CD4-positive, CD25-positive, alpha-beta regulatory T cell (primary cell): ENCODE results near the gene PREPL. TPM values are rescaled to one million over a fixed set of nuclear protein-coding genes. Genes with fewer than 3 reads are reported as not detected.

Experiments used
- ATAC-seq, 2 donors: fragments of 150-1000 bp; cut with Tn5 transposase; one replicate each; pipeline ENCODE4 v1.10.0; 2021; ENCODE audit warnings: low read depth in 2 of 2, moderate number of reproducible peaks in 2 of 2, moderate library complexity in 1 of 2
- DNase-seq, 3 donors: peaks; one replicate each; pipeline versions ENCODE4 v3.0.0 to v3.0.0-alpha.2; 2012 to 2022; ENCODE audit warnings: mixed read lengths in 1 of 3
- H3K27ac ChIP-seq: one replicate; pipeline ENCODE4 v1.7.0; 2013; ENCODE audit warnings: mild to moderate bottlenecking, low read length; ENCODE audit not compliant: insufficient read depth, poor library complexity, severe bottlenecking
- H3K27me3 ChIP-seq: one replicate; pipeline ENCODE4 v1.7.0; 2013; ENCODE audit warnings: low read length; ENCODE audit not compliant: control insufficient read depth, insufficient read depth
- H3K36me3 ChIP-seq: one replicate; pipeline ENCODE4 v1.7.0; 2013; ENCODE audit warnings: mild to moderate bottlenecking, low read length, moderate library complexity; ENCODE audit not compliant: control insufficient read depth, insufficient read depth
- H3K4me1 ChIP-seq: 2 replicates; pipeline ENCODE4 v1.7.0; 2013; ENCODE audit warnings: mild to moderate bottlenecking, low read length; ENCODE audit not compliant: insufficient read depth, control insufficient read depth, poor library complexity, severe bottlenecking
- H3K4me3 ChIP-seq: one replicate; pipeline ENCODE4 v1.7.0; 2013; ENCODE audit warnings: low read depth, mild to moderate bottlenecking, low read length, moderate library complexity
- H3K9me3 ChIP-seq, 2 experiments: 1 replicate in 1 of 2; 2 replicates in 1 of 2; pipeline ENCODE4 v1.7.0; 2013; ENCODE audit warnings: low read length in 2 of 2, mild to moderate bottlenecking in 1 of 2, moderate library complexity in 1 of 2; ENCODE audit not compliant: control insufficient read depth in 2 of 2
- H3K27ac Mint-ChIP-seq, 3 donors: one replicate each; pipeline ENCODE4 v1.8.0; 2020 to 2022; ENCODE audit warnings: mild to moderate bottlenecking in 3 of 3, mixed read lengths in 3 of 3, moderate library complexity in 2 of 3
- H3K27me3 Mint-ChIP-seq: one replicate; pipeline ENCODE4 v1.8.0; 2022; ENCODE audit warnings: mild to moderate bottlenecking, mixed read lengths
- H3K36me3 Mint-ChIP-seq: one replicate; pipeline ENCODE4 v1.8.0; 2020; ENCODE audit warnings: mixed read lengths
- H3K4me1 Mint-ChIP-seq, 4 donors: one replicate each; pipeline ENCODE4 v1.8.0; 2020 to 2022; ENCODE audit warnings: mixed read lengths in 4 of 4, mild to moderate bottlenecking in 1 of 4
- H3K4me3 Mint-ChIP-seq, 4 donors: one replicate each; pipeline ENCODE4 v1.8.0; 2020 to 2022; ENCODE audit warnings: mild to moderate bottlenecking in 4 of 4, mixed read lengths in 4 of 4, moderate library complexity in 3 of 4
- H3K9me3 Mint-ChIP-seq, 7 donors: one replicate each; pipeline ENCODE4 v1.8.0; 2020 to 2022; ENCODE audit warnings: mixed read lengths in 7 of 7, mild to moderate bottlenecking in 3 of 7, moderate library complexity in 2 of 7
- polyA plus RNA-seq, 4 donors: library from polyadenylated mRNA; unstranded; fragments of 300-500 nt; fragmentation: Illumina TruSeq; gene quantifications; one replicate each; pipeline ENCODE4 v1.2.3, GENCODE V29; 2021
- total RNA-seq: library from RNA; stranded (reverse); gene quantifications from one replicate; pipeline ENCODE4 v1.2.3, GENCODE V29; 2022

PREPL gene
- total and polyA plus RNA-seq, 5 donors from 2014 or later = 12.9 to 24.5 (median 21.8) TPM

GRCh38 chr2:44377486-44377885, 16.2 kb upstream of the PREPL start:
- Mint-ChIP-seq H3K4me1 (peaks cover 3 to 5% (median 4%) of the 10 kb centered on the region in 4 donors), H3K27me3 (no peaks in the 10 kb centered on the region), H3K4me3 (no peak overlapping the region), H3K27ac (no peak overlapping the region), H3K36me3 (peaks cover 16% of the 10 kb centered on the region), H3K9me3 (no peaks in the 10 kb centered on the region)
- H3K36me3 ChIP-seq = peaks cover 9% of the 10 kb centered on the region
- ATAC-seq (no peak), DNase-seq (no peak)
- H3K27me3 ChIP-seq = no peaks in the 10 kb centered on the region
- H3K4me3 ChIP-seq = no peak overlapping the region
- H3K9me3 ChIP-seq = no peaks in the 10 kb centered on the region
- no peaks in the 10 kb centered on the region for H3K4me1 ChIP-seq
- no peak overlapping the region for H3K27ac ChIP-seq

GRCh38 chr2:44372246-44372645, 11.0 kb upstream of the PREPL start:
- H3K27ac Mint-ChIP-seq = no peak overlapping the region
- peaks cover 3% of the 10 kb centered on the region for H3K4me1 ChIP-seq
- H3K4me1 Mint-ChIP-seq = peaks cover 6 to 29% (median 21%) of the 10 kb centered on the region in 4 donors
- H3K27me3 ChIP-seq = no peaks in the 10 kb centered on the region
- H3K9me3 ChIP-seq = no peaks in the 10 kb centered on the region
- H3K4me3 ChIP-seq = no peak overlapping the region
- no peak overlapping the region for H3K27ac ChIP-seq
- no peaks in the 10 kb centered on the region for H3K27me3 Mint-ChIP-seq
- peaks cover 8% of the 10 kb centered on the region for H3K36me3 Mint-ChIP-seq
- H3K9me3 Mint-ChIP-seq = no peaks in the 10 kb centered on the region
- no peak overlapping the region for H3K4me3 Mint-ChIP-seq
- ATAC-seq = no peak
- H3K36me3 ChIP-seq = peaks cover 5% of the 10 kb centered on the region
- DNase-seq = no peak

DNA sequence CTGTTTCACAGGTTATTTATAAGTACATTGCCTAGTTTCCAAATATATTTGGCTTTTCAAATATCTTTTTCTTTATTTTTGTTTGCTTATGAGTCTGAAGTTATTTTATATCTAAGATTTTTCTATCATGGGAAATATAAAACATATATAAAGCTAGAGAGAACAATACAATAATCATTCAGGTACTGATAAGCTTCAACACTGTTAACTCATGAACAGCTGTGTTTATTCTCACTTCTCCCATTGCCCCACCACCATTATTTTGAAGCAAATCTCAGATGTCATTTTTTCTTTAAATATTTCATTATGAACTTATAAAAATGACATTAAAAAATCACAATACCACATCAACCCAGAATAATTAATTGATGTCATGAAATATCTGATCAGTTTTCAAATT, 10.2 kb upstream of the PREPL start:
- DNase-seq = no peak
- H3K36me3 Mint-ChIP-seq = peaks cover 8% of the 10 kb centered on the region

DNA sequence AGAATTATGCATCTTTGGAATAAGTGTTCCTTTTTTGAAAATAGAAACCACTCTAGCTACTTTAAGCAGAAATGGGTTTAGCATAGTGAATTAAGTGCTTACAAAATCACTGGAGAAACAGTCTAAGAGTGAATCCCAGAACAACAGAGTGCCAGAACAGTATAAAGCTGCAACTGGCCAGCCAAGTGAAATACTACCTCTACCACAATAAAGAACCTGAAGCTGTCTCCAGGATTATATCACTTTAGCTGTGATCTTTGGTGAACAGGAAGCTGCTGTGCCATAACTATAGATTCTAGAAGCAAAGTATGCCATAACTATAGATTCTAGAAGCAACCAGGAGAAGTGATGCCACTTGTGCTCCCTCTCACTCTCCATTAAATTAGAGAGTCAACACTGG, 8.1 kb upstream of the PREPL start:
- ATAC-seq = no peak
- Mint-ChIP-seq H3K9me3 (no peaks in the 10 kb centered on the region), H3K4me3 (no peak overlapping the region)

More for the DNA sequence above, 10.2 kb upstream of the PREPL start:
- ATAC-seq = no peak
- Mint-ChIP-seq H3K4me1 (peaks cover 6 to 29% (median 21%) of the 10 kb centered on the region in 4 donors), H3K9me3 (no peaks in the 10 kb centered on the region), H3K4me3 (no peak overlapping the region), H3K27me3 (no peaks in the 10 kb centered on the region), H3K27ac (no peak overlapping the region)
- Histone ChIP-seq H3K27me3 (no peaks in the 10 kb centered on the region), H3K9me3 (no peaks in the 10 kb centered on the region), H3K27ac (no peak overlapping the region), H3K4me3 (no peak overlapping the region), H3K36me3 (peaks cover 5% of the 10 kb centered on the region), H3K4me1 (peaks cover 3% of the 10 kb centered on the region)

DNA sequence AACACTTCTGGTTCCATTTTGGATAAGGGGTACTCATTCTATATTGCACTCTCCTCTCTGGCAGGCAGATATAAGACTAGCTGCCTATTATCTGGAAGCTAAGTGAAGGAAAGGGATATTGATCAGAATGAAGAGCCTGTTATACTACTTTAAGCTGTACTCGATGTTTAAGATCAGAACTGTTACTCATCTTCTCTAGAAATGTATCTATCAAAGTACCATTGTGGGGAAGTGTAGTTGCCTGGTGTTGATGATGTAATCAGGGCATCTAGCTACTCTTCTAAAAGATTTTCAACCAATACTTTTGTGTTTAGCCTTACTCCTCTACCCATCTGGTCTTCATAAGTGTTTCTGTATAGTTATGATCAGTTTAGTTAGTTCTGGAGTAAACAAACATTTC, 6.3 kb upstream of the PREPL start:
- H3K9me3 ChIP-seq = no peaks in the 10 kb centered on the region
- Mint-ChIP-seq H3K9me3 (no peaks in the 10 kb centered on the region), H3K36me3 (peaks cover 8% of the 10 kb centered on the region), H3K4me3 (no peak overlapping the region), H3K27ac (no peak overlapping the region), H3K4me1 (peaks cover 25 to 55% (median 33%) of the 10 kb centered on the region in 4 donors), H3K27me3 (no peaks in the 10 kb centered on the region)
- DNase-seq (no peak), ATAC-seq (no peak)
- peaks cover 19% of the 10 kb centered on the region for H3K4me1 ChIP-seq
- H3K36me3 ChIP-seq = peaks cover 4% of the 10 kb centered on the region
- H3K4me3 ChIP-seq = no peak overlapping the region
- H3K27ac ChIP-seq = no peak overlapping the region
- no peaks in the 10 kb centered on the region for H3K27me3 ChIP-seq

More for the DNA sequence above, 8.1 kb upstream of the PREPL start:
- Histone ChIP-seq H3K27ac (no peak overlapping the region), H3K9me3 (no peaks in the 10 kb centered on the region), H3K36me3 (peaks cover 5% of the 10 kb centered on the region), H3K4me1 (peaks cover 6% of the 10 kb centered on the region), H3K4me3 (no peak overlapping the region), H3K27me3 (no peaks in the 10 kb centered on the region)
- Mint-ChIP-seq H3K4me1 (peaks cover 14 to 42% (median 28%) of the 10 kb centered on the region in 4 donors), H3K36me3 (peaks cover 8% of the 10 kb centered on the region), H3K27ac (no peak overlapping the region), H3K27me3 (no peaks in the 10 kb centered on the region)
- DNase-seq = no peak

DNA sequence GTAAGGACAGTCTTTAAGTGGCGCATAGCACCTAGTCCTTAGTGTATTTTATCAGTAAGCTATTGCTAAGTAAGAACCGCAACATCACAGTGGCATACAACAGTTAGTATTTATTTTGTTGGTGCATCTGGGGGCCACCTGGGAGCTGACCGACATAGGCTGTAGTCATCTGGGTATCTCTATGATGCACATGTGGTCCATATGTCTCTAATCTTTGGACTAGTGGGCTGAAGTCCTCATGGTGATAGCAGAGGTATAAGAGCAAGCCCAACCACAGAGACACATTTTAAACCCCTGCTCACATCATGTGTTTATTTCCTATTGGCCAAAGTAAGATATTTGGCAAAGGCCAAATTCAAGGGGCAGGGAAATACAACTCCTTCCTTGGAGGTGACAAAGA, 3.3 kb upstream of the PREPL start:
- peaks cover 5% of the 10 kb centered on the region for H3K27me3 Mint-ChIP-seq

DNA sequence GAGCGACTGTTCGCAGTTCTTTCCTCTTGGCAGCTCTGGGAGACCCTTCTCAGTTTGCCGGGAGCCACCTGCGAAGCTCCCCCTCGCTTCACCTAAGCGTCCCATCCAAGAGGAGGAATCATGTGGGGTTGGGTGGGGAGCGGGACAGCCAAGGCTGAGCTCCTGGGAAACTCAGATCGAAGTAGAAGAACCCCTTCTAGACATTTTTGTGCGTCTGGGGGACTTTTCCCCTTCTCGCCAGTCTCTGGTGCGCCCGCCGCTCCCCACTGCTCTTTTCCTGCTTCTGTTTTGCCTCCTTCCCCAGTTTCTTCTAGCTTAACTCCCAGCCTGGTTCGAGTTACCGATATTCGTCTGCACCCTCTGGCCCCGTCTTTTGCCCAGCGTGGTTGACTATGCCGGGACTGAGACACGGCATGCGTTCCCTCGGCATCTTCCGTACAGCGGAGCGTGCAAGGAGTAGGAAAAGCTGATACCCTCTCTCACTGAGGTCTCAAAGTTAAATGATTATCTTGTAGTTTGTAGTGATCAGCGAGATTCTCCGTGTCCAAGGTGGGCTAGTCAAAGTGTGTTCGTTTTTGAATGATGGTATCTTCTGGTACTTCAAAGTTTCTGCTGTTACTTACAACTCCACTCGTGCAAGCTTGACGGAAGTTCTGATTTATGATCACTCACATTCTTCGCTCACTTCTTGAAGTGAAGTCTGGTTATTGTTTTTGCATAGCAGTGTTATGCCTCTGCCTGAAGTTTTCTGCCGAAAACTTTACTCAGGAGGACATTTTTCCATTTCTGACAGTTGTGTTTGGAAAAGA, 1.1 kb upstream of the PREPL start:
- H3K36me3 ChIP-seq = peaks cover 4% of the 10 kb centered on the region
- peak overlapping the region; percentile 99 for H3K27ac ChIP-seq
- DNase-seq (peak; percentile 5 to 70 (median 47)), ATAC-seq (peak; percentile 24 to 28)
- H3K4me3 ChIP-seq = peak overlapping the region; percentile 96
- Mint-ChIP-seq H3K9me3 (peaks cover 0 to 2% (median 0%) of the 10 kb centered on the region in 7 donors), H3K4me3 (peak overlapping the region; percentile 94 to 99 (median 96)), H3K27ac (peak overlapping the region; percentile 95 to 96 (median 96)), H3K36me3 (peaks cover 11% of the 10 kb centered on the region), H3K4me1 (peaks cover 18 to 65% (median 43%) of the 10 kb centered on the region in 4 donors), H3K27me3 (peaks cover 5% of the 10 kb centered on the region)
- H3K4me1 ChIP-seq = peaks cover 41% of the 10 kb centered on the region
- H3K27me3 ChIP-seq = no peaks in the 10 kb centered on the region
- H3K9me3 ChIP-seq = no peaks in the 10 kb centered on the region

More for the DNA sequence above, 3.3 kb upstream of the PREPL start:
- H3K4me3 Mint-ChIP-seq = peak overlapping the region in 2 of 4 donors; percentile 4 to 87
- Histone ChIP-seq H3K27me3 (no peaks in the 10 kb centered on the region), H3K4me3 (no peak overlapping the region), H3K27ac (no peak overlapping the region), H3K9me3 (no peaks in the 10 kb centered on the region), H3K36me3 (peaks cover 4% of the 10 kb centered on the region), H3K4me1 (peaks cover 30% of the 10 kb centered on the region)
- H3K27ac Mint-ChIP-seq = no peak overlapping the region
- peaks cover 19 to 58% (median 39%) of the 10 kb centered on the region in 4 donors for H3K4me1 Mint-ChIP-seq
- ATAC-seq = no peak
- peaks cover 5% of the 10 kb centered on the region for H3K36me3 Mint-ChIP-seq
- H3K9me3 Mint-ChIP-seq = peaks cover 0 to 2% (median 0%) of the 10 kb centered on the region in 7 donors
- no peak for DNase-seq
